ENCODE data around the gene CES3.

GRCh38 chr16:67011274-67011673 is 50.2 kb downstream of the CES3 start:
- no peak for TF ChIP-seq HDAC2 (IDR thresholded peaks at IDR 0.05)
- TF ChIP-seq CTCF (IDR thresholded peaks at IDR 0.05): no peak
- TF ChIP-seq ZSCAN20 (CRISPR knock-in tag; IDR thresholded peaks at IDR 0.05): no peak
- TF ChIP-seq ZC3H11A (IDR thresholded peaks at IDR 0.05): no peak
- no peak for TF ChIP-seq ZFP36 (IDR thresholded peaks at IDR 0.05; ENCODE audit: borderline replicate concordance, partially characterized antibody)
- no peak for TF ChIP-seq HOXA7 (CRISPR knock-in tag; IDR thresholded peaks at IDR 0.05)
- no peak for TF ChIP-seq BCL3 (IDR thresholded peaks at IDR 0.05)
